HG03103 (cell line): ENCODE results near the gene NUMA1.

Source experiments
- ATAC-seq: cut with Tn5 transposase; IDR thresholded peaks from one replicate; pipeline ENCODE4 v1.9.1; 2021; ENCODE audit warnings: low read depth; ENCODE audit not compliant: unreplicated experiment

NUMA1 gene

DNA sequence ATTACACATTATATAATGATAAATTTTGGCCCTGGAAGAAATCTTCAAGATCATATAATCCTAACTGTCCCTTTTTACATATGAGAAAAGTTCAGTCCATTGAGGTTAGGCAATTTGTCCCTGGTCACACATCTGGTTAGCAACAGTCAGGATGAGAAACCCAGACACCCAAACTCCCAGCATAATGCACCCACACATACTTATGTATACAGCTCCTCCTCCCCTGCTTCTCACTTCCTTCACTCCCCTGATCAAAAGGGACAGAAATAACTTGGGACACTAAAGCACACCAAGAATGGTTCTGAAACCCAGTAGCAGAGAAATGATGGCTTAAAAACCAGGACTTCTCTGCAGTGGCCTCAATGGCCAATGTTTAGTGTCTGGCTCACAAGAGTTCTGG, 11.1 kb downstream of the NUMA1 start:
- ATAC-seq: no peak

DNA sequence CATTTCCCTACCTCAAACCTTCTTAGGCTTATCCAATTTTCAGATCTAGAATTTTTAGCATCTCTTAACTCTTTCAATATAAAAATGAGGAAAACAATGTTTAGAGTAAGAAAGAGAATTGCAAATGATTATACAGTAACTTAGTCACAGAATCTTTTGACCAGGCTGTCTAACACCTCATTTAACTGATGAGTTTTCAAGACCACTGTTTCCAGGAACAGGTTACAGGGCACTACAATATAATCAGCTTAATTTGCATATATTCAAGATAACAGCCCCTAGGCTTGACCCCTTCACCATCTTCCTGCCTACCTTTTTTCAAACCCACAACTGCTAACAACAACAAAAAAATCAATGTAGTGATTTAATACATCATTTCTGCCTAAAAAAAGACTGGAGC, 12.7 kb downstream of the NUMA1 start:
- no peak for ATAC-seq

DNA sequence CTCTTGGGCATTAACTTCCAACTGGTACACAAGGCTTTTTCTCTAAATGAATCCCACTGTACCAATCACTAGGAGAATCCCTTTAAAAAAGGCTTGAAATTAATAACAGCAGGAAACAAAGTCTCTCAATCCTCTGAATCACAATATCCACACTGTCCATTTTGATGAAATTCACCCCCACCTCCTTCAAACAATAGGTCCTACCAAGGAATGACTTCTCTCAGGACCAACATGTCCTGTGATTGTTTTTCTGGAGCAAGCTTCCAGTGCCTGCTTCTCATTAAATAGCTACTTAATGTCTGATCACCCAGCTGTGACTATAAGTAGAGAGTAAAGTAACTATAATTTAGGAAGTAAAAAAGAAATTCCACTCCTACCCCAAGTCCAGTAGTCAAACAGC, 13.1 kb downstream of the NUMA1 start:
- ATAC-seq: no peak

DNA sequence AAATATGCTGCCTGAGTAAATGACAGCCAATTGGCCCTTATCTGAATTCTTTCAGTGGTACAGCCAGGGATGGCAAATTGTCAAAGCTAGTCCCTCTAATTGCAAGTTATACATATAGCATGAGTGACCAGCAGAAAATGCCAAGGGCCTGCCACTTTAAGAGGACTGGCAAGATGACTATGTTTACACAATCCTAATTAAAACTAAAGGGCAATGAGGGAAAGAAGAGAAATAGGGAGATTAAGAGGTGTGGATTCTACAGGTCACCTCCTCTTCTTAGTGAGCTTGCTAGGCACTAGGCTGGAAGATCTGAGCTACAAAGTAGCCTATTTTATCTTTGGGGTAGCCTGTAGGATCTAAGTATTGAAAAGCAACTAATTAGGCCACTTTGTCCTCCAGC, 13.5 kb downstream of the NUMA1 start:
- no peak for ATAC-seq

DNA sequence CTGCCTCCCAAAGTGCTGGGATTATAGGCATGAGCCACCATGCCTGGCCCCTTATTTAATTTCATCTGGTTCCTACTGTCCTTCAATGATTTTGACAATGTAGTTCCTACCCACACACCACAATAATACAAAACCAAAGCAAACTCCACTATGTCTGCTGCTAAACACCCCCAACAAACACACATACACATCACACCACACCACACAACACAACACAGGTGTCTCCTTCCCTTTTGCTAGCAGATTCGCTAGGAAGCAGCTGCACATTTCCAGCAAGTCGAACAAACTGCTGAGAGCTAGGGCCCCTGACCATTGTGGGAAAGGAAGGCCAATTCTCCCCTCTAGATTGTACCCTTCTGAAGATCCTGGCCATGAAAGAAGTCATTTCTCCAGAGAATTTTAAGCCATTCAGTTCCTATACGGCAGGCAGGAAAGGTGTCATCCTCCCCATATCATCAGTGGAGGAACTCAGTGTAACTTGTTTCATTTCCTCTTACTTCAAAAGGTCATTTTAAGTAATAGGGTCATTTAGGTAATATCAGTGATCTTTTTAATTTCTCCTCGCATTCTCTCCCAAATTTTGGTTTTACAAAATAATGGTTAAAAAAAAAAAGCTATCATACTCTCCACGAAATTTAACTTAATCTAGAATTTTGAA, 18.5 kb downstream of the NUMA1 start:
- ATAC-seq: no peak

DNA sequence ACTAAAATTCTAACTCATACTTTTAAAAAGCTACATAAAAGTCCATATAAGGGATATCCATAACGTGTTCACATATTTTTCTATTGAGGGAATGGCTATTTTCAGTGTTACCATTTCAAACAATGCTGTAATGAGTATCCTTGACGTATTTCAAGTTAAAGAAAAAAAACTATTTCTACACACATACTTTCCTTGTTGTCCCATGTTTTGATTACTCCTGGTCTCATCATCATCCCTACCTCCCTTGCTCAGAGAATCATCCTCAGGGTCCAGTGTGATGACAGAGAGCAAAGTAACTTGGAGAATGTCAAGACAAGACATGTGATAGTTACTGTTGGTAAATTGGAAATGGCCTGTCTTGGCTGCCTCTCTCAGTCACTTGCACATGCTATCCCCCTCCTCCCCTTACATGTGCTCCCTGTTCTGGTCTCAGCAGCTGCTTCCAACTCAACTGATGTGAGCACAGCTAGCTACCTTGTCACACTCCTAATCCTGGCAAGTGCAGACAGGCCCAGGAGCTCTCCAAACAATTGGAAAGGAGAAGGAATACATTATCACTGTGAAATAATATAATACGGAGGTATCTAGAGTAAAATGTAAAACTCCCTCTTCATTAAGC, 21.8 kb downstream of the NUMA1 start:
- no peak for ATAC-seq

DNA sequence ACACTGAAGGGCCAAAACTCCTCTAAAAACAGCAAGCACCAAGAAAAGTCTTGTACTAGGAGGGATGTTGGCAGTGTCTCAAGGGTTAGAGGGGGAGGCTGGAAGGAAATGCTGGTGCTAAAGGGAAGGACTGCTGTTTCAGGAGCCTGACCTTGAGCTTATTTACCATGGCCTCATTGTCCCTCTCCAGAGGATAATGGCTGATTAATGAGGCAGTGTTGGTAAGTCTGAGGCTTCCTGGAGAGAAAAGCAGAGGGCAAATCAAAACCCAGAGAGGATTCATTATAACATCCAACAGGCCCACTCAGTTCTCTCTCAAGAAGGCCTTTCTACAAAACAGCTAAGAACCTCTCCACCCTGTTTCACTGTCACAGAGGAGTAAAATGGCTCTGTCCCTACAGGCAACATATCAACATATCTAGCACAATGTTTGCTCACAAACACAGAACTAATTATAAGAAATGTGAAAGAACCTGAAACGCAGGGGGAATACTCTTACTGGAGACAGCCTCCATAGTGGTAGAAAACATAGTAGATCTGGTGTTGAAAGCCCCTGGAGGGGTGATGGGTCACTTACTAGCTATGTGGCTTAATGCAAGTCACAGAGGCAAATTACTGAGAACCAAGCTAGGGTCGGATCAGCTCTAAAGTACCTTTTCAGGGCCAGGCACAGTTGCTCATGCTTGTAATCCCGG, 31.4 kb downstream of the NUMA1 start:
- ATAC-seq: no peak

DNA sequence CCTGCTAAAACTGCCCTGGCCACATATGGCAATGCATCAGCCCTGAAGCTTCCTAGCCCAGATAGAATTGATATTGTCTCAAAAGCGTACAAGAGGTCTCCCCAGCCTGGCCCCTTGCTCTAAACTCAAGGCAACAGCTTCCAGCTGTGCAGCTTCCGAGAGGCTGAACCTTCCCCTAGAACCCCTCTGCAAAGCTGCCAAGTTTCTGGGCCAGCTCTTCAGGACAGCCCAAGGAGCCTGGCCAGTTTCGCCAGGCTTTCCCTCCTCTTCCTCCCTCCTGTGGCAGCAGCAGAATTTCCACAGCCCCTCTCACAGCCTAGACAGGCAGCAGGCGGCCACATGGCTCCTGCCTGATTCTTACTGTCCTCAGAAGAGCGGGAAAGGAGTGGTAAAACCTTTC, 34.5 kb downstream of the NUMA1 start:
- no peak for ATAC-seq

DNA sequence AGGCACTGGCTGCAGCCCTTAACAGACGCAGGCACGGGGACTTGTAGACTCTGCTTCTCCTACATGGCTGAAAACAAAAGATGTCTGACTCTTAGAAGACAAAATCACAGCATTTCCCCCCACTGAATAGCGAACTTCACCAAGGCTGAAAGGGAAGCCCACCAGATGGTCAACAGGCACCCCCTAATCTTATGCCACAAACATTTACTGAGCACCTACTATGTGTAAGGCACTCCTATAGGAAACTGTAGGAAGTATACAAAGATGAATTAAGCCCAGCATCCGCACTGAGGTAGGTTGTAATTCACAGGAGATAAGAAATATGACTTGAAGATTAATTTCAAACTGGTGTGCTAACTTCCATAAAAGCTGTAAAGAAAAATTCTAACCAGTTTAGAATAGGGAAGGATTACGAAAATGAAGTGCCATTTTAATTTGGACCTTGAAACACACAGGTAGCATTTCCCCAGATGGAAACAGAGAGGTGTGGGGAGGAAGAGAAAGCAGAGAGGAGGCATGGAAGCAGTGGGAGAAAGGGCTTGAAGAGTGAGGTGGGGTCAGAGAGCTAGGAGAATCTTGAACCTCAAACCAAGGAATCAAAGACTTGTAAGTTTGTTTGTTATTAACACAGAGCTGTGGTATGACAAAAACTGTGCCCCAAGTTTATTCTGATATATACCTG, 38.1 kb downstream of the NUMA1 start:
- no peak for ATAC-seq

DNA sequence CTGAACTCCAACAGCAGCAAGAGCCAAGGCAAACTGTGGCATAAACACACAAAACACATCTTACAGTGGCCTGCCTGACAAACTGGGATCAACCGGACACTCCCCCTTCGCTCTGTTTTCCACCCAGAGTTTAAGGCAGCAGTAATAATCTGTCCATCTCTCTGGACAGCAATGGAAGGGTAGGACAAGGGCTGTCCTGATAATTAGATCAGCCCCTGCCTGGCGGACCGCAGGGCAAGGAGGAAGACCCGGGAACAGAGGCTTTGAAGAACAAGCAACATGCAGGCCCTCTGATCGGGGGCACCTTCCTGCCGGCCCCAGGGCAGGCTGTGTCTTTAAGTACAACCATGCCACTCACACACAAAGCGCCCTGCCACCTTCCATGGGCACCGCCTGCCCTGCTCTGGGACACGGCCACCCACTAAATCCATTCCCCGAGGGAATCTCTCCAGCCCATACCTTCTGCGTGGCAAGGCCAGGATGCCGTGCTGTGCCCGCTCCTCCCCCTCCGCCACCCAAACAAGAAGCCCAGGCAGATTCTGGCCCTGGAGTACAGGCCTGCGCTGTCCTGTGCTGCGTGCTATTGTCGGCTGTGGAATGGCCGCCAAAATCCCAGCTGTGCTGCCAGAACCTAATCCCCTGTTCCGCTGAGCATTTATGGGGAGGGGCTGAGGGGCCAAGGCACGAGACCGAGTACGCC, 38.8 kb downstream of the NUMA1 start:
- no peak for ATAC-seq

DNA sequence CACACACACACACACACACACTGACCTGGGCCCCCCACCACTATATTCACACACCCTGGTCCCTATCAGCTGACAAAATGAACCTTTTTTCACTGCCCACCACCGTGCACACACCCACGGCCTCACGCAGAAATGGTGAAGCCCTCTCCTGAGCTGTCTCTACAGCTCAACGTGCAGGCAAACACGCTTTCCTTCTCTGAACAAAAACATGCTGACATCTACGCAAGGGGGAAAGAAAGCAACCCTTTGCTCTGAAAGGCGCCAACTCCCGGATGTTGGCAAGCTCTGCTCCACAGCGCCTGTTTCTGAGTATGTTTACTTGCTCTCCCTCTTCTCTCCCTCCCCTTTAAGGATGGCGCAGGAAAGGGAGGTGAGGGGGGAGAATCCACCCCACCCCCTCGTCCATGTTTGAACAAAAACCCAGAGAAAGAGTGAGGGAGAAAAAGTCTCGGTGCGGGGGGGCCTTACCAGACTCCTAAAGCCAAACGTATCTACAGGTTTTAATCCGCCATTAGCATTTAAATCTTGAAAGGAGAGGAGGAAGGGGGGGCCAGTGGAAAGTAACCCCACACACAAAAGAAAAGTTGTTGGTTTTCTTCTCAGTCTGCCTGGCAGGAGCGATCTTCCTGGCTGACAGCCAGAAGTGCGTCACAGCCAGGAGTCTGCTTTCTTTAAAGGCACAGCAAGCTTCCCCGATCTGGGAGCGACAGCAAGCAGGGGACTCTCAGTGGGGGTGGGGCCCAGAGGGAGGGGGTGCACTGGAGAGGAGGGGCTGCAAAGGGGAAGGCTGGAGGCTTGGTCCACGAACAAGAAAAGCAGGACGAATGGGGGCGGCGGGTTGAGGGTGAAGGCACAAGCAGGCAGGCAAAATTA, 39.6 kb downstream of the NUMA1 start:
- ATAC-seq: no peak

DNA sequence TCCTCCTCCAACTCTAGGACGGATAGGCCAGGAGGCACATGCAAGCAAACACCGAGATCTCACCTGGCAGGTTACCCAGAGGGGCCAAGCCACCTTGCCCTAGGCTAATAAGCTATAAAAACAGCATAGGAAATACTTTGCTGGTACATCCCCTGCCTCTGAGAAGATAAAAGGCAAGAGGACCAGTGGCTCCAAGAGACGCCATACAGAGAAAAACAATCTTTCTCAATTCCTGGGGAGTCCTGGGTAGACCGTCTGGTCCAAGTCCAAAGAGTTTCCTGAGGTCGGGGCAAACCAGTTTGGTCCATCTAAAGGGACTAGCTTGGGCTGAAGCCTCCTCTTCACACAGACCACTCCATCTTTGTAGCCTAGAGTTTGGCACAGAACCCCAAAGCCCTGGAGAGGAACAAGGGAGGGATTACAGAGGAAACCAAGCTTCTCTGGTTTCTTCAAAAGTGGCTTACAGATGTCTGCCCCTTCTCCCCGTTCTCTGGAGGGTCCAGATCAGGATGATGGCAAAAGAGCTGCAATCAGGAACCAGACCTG, 40.4 kb downstream of the NUMA1 start:
- ATAC-seq: no peak

DNA sequence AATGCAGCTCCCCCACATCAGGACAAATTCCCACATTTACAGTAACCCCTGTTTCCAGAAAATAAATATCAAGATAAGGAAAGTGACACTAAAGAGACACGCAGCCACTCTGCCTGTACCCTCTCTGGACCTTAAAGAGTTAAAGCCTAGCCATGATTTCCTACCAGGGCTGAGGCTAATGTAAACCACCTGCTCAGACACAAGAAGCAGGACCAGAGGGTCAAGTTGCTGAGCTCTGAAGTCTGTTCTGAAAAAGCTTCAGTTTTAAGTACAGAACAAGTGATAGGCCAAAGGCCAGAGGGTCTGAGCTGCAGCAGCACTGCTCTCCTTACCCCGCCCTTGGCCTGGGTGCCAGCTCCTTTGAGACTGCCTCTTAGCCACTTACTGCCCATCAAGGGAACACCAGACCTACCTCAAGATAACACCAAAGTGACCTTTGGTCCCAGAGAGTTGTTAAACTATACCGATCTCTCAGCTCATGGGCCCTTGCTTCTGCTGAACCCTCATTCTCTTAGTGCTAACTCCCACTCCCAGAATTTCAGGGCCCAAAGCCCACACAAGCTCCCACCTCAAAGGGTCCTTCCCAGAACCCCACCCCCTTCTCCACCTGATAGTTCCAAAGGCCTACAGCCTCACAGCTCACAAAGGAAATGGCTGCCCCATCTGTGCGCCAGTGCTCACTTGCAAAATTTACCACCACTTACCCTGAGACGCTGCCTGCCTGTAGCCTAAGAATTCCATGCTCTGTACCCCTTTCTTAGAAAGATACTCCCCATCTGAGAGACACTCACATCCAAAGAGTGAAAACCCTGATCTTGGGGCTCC, 41.1 kb downstream of the NUMA1 start:
- ATAC-seq: no peak

DNA sequence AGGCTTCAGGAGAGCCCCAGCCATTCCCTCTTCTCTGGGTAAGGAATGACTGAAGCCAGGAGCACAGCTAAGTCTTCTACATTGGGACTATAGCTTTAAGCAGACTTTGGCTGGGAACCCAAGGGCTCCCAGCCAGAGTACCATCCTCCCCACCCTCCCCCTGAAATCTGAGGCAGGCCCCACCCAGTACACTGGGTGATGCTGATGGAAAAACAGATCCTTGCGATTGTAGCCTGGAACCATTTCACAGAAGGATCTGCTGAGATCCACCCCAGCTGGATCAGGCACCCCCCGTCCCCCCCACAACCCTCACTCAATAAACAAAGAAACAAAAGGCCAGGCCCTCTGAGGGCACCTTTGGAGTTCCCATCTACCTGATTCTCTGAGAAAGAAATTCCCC, 41.9 kb downstream of the NUMA1 start:
- ATAC-seq: no peak

DNA sequence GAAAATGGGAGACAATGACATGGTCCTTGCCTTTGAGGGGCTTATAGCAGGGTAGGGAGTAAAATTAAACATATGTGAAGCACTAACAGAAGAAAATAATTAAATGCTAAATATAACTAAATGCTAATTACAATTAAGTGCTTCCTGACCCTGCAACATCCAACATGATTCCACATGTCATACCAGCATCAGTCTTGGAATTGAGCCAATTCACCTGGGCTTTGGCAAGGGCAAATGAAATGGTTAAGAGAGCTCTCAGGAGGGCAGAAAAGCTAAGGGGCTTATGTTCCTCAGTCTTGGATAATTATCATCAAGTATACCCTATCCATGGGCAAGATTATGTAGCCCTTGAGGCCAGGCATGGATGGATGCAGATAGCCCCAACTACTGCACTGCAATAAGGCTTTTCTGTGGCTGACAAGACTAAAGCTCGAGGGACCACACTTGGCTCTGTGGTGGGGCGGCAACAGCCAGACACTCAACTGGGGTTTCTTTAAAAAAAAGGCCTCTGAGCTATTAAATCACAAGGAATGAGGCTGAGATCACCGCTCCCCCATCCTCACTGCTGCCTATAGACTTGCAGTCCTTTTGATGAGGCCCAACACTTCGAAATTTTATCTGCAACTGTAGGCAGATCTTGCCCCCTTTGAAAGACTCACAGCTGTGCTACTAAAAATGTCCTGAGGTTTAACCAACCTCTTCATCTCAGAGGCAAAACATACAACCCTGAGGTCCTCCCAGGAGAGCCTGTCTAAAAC, 42.6 kb downstream of the NUMA1 start:
- no peak for ATAC-seq

DNA sequence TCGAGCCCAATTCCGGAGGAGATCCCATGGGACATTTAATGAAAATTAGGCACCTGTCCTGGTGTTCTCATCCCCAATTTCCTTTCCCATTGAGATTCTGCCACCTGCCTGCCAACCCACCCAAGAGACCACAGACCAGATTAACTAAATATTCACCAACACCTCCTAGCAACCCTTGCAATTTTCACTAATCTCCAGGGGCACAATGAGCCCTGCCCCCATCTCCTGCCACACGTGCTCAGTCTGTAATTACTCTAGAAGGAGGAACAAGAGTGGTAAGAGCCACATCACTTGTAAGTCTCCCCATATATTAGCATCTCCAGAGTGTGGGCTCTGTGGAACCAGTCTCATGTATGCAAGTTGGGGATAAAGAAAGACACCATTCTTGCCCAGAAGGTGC, 43.7 kb downstream of the NUMA1 start:
- no peak for ATAC-seq

DNA sequence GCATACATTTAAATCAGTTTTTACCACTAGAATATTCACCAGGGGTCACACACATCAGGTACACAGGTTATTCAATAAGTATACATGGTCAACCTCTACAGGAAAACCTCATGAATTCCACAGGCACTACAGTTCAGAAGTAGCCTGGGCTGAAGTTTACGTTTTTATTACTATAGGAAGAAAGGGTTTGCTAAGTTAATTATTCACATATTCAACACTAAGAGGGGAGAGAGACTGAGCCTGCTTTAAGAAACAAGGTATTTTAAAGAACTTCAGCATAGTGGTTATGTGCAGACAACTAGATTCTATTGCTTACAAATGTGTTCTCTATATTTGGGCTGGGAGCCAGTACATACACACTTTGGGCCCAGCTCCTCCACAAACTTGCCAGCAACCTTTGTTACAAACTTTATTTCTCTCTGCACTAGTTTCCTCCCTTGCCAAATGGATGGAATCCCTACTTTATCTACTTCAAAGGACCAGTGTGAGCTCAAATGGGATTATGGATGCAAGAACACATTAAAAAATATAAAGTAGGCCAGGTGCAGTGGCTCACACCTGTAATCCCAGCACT, 49.8 kb downstream of the NUMA1 start:
- no peak for ATAC-seq

DNA sequence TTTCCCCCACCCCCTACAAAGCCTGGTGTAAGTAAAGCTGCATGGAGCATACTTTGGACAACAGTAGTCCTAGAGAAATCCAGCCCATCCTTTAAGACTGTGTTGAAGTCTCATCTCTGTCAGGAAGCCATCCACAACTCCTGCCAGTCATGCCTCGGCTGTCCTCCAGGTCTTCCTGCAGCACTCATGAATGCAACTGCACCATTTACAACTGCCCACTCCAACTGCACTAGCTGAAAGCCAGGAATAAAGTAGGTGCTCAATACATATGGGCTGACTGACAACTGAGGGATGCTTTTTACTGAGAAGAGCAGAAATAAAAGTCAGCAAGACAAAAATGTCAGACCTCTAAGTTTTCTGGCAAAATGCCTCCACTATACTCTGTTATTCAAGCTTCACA, 54.3 kb downstream of the NUMA1 start:
- ATAC-seq: no peak
